Measurements from ENCODE around the gene PIEZO1.

The PIEZO1 gene

GRCh38 chr16:88747588-88748301 lies 37.3 kb downstream of the PIEZO1 start:
- DNase-seq: no peak

- no peak for DNase-seq
These were observed 38.5 kb downstream of the PIEZO1 start for GRCh38 chr16:88746506-88746905.

GRCh38 chr16:88744577-88745521 lies 40.2 kb downstream of the PIEZO1 start:
- DNase-seq: no peak

- DNase-seq: peak; percentile 62
These were observed 41.1 kb downstream of the PIEZO1 start for GRCh38 chr16:88743693-88744576.

- no peak for DNase-seq
These were observed 42.0 kb downstream of the PIEZO1 start for GRCh38 chr16:88742896-88743605.

- DNase-seq: no peak
These were observed 43.7 kb downstream of the PIEZO1 start for GRCh38 chr16:88741368-88741767.

GRCh38 chr16:88740727-88741055 lies 44.3 kb downstream of the PIEZO1 start:
- no peak for DNase-seq

GRCh38 chr16:88739977-88740726 lies 44.9 kb downstream of the PIEZO1 start:
- no peak for DNase-seq

- DNase-seq: no peak
These were observed 45.7 kb downstream of the PIEZO1 start for GRCh38 chr16:88739139-88739976.

GRCh38 chr16:88738151-88739084 lies 46.6 kb downstream of the PIEZO1 start:
- no peak for DNase-seq

- DNase-seq: peak; percentile 48
These were observed 47.5 kb downstream of the PIEZO1 start for GRCh38 chr16:88737298-88738150.

- no peak for DNase-seq
These were observed 48.5 kb downstream of the PIEZO1 start for GRCh38 chr16:88736496-88736895.

- no peak for DNase-seq
These were observed 48.9 kb downstream of the PIEZO1 start for GRCh38 chr16:88736088-88736487.

- no peak for DNase-seq
These were observed 49.4 kb downstream of the PIEZO1 start for GRCh38 chr16:88735616-88736015.

- no peak for DNase-seq
These were observed 49.9 kb downstream of the PIEZO1 start for GRCh38 chr16:88735121-88735520.

GRCh38 chr16:88734361-88734728 lies 50.7 kb downstream of the PIEZO1 start:
- no peak for DNase-seq

GRCh38 chr16:88733630-88734360 lies 51.2 kb downstream of the PIEZO1 start:
- DNase-seq: no peak

- DNase-seq: no peak
These were observed 52.1 kb downstream of the PIEZO1 start for GRCh38 chr16:88732961-88733294.
